GM21360 (cell line): Measurements from ENCODE around the gene C4BPA.

Experiments
- ATAC-seq: cut with Tn5 transposase; IDR thresholded peaks from one replicate; pipeline ENCODE4 v1.9.1; 2021; ENCODE audit warnings: mild to moderate bottlenecking, moderate library complexity; ENCODE audit not compliant: unreplicated experiment

C4BPA gene

DNA sequence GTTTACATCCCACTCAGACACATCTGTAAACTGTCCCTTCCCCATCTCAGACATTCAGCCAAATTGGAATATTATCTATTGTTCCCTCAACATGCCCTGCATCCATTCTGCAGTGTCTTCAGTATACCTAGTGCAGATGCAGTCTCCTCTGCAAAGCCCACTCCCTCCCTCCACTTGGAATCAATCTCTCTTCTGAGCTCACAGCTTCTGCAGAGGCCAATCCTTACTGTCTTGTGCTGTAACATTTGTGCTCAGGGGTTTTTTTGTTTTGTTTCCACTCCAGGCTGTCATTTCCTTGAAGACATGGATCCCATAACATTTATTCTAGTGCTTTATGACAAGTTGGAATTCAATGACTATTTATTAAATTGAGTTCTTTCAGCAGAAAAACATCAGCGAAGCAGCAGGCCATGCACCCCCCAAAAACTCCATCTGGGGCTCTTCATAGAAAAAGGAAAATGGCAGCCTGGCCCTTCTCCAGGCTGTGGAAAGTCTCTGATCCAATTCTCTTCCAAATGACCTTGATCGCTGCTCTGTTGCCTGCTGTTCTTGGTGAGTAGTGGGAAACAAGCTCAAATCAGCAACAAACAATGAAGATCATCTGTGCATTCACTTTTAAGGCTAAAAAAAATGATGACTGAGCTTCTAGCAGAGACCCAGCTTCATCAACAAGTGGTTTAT is 8.7 kb downstream of the C4BPA start:
- no peak for ATAC-seq

- no peak for ATAC-seq
These were observed 11.2 kb downstream of the C4BPA start for GRCh38 chr1:207115269-207115668.

DNA sequence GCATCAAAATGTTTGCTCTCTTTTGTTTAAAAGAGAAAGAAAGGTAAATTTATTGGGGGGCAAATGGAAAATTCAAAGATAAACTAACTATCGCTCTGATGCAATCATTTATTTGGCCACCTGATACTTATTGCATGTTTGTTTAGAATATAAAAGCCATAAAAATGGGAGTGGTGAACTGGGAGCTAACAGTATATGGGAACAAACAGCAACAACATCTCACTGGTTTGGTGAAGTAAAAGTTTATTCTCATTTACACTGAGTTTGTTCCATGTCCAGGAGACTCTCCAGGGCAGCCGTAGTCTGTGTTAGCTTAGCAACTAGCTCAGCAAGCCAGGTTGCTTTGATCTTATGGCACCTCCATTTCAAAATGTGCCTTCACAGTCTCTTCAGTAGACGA is 20.4 kb downstream of the C4BPA start:
- ATAC-seq: no peak

- no peak for ATAC-seq
These were observed 24.4 kb downstream of the C4BPA start for GRCh38 chr1:207128336-207128921.

DNA sequence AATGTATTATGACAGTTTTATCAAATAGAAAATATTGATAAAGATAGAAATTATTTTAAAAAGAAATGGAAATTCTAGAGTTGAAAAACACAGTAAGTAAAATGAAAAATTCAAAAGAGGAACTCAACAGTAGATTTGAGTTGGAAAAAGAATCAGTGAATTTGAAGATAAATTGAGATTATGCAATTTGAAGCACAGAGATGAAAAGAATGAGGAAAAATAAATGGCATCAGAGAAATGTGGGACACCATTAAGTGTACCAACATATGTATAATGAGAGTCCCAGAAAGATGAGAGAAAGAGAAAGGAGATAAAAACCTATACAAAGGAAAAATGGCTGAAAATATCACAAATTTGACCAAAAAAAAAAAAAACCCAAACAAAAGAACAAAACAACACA is 25.0 kb downstream of the C4BPA start:
- ATAC-seq: no peak

DNA sequence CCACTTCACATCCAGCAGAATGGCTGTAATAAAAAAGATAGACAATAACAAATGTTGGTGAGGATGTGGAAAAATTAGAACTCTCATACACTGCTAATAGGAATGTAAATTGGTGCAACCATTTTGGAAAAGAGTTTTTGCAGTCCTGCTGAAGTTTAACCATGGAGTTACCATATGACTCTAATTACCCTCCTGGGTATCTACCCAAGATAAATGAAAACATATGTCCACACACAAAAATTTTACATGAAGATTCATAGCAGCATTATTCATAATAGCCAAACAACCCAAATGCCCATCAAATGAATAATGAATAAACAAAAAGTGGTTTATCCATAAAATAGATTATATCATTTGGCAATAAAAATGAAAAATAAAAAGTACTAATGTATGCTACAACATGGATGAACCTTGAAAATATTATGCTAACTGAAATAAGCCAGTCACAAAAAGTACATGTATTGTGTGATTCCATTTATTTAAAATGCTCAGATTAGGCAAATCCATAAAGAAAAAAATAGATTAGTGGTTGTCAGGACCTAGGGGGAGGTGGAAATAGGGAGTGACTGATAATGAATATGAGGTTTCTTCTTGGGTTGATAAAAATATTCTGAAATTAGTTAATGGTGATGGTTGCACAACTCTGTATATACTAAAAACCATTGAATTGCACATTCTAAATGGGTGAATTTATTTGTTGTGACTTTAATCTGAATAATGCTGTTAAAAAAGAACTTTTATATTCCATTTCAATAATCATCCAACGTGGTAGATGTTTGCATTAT is 26.4 kb downstream of the C4BPA start:
- no peak for ATAC-seq

- ATAC-seq: no peak
These were observed 27.1 kb downstream of the C4BPA start for GRCh38 chr1:207131163-207131562.

DNA sequence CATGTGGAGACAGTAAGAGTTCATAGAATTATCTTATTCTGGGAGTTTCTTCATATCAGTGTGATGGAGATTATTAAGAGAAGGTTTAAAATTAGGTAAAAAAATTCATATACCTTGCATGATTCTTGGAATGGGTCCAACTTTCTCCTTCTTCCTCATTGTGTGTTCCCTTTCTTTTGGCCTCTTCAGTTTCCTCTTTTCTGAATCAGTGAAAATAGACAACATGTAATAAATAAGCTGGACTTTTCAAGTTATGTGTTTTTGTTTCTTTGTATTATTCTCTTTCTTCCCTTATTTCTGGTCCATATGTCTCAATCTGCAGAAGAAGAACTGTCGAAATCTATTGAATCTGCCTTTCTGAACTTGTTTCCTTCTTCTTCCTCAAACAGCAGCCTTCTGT is 30.5 kb downstream of the C4BPA start:
- ATAC-seq: no peak

GRCh38 chr1:207139616-207140015 is 35.6 kb downstream of the C4BPA start:
- no peak for ATAC-seq

DNA sequence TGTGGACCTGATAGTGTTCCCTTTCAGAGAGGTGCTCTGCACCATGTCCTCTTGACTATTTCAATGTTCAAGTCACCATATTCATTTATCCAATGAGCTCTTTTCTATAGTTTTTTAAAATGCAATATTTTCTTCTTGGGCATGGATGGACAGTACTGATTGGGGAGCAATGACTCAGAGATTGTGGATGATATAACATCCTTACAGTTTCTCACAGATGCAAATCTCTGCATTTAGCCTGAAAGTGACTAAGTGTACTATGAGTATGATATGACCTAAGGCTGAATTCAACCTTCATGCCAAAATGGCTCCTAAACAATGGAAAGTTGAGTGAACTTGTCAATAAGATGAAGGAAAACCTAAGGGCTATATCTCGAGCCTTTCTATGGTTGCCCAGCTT is 36.5 kb downstream of the C4BPA start:
- ATAC-seq: no peak

DNA sequence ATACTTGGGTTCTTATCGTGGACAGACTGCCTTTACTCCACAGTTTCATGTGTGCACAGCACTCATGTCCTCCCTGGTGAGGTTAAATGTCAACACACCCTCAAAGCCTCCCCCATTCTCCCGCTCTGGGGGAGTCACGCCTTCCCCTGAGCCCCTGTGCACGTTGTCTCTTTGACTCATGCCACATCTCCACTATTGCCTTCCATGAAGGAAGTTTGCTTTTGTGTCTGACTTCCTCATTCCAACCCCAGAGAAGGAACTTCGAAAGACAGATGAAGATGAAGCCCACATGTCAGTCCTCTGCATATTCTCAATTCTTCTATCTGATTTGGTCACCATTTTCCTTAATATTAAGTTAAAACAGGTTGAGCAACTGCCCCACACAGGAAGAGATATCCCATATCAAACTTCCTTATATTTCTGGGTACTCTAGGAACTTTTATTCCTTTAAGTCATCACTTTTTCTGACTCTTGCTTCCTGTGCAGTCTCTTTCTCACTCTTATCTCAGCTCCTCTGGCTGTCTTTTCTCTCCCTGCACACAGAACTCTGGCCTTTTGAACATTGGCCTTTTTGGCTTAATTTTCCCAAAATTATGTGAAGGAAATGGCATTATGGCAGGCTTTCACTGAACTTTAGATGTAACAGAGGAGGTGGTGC is 41.5 kb downstream of the C4BPA start:
- ATAC-seq: no peak

DNA sequence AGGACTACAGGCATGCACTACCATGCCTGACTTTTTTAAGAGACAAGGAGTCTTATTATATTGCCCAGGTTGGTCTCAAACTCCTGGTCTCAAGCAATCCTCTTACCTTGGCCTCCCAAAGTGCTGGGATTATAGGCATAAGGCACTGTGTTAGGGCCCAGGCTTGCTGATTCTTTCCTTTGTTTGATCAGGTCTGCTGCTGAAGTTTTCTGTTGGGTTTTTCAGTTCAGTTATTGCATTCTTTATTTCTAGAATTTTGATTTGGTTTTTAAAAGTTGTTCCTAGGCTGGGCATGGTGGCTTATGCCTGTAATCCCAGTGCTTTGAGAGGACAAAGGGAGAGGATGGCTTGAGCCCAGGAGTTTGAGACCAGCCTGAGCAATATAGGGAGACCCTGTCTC is 47.9 kb downstream of the C4BPA start:
- ATAC-seq: no peak

GRCh38 chr1:207152792-207153468 is 48.9 kb downstream of the C4BPA start:
- ATAC-seq: no peak

DNA sequence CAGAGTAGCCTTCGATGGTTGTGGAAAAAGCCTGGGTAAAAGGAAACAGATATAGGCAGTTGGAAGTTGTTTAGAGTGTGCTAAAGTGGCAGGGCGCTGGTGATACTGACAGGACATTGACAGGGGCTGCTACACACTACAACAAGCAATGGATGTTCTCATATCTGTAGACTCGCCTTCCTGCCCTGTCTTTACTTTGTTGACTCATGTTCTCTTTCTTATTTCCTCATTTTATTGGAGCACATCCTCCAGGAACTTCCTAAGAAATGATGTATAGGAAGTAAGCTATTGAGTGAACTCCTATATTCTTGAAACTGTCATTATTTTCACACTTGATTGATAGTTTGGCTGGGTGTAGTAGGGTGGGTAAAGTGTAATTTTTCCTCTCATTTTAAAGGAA is 51.0 kb downstream of the C4BPA start:
- ATAC-seq: no peak

DNA sequence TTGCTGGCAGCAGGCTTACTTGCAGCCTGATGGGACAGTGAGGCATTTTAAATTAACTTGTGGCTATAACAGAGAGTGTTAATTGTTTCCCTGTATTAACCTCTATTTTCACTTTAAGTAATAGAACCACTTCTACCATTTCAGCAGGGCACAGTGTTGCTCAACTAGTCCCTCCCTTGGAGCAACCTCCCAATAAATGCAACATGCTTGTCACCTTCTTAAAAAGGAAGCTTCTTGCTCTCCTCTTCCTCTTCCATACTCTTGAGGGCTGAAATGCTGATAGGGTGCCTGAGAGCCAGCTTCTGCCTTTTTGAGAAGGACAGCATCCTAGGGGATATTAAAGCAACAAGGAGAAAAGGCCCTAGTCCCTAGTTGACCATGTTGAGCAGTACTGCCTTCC is 52.1 kb downstream of the C4BPA start:
- ATAC-seq: no peak

DNA sequence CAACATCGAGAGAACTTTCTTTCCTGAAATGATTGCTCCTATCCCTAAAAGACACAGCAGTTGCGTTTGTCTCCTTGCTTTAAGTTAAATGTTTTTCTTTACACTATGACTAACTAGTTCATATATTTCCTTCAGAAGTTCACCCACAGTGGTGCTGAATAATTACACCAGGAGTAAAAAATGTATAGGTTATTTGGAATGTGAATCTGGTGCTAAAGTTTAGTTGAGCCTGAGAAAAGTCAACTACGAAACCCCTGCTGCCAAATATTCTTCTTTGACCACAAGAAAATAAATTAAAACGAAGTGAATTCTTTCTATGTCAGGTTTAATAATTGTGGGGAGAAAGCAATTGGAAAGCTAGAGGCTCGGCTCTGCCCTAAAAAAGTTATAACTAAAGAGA is 52.8 kb downstream of the C4BPA start:
- ATAC-seq: no peak

DNA sequence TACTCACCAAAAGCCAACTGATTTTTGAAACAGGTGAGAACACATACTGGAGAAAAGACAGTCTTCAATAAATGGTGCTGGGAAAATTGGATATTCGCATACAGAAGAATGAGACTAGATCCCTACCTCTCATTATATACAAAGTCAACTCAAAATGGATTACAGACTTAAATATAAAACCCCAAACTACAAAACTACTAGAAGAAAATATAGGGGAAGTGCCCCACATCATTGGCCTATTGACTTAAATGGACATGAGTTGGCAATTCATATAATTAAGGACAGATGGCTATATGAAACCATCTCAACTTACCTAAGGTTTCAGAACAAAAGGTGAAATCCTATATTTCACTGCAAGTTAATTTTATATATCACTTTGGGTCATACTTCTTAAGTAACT is 60.1 kb downstream of the C4BPA start:
- ATAC-seq: no peak

GRCh38 chr1:207172321-207172720 is 68.3 kb downstream of the C4BPA start:
- no peak for ATAC-seq

DNA sequence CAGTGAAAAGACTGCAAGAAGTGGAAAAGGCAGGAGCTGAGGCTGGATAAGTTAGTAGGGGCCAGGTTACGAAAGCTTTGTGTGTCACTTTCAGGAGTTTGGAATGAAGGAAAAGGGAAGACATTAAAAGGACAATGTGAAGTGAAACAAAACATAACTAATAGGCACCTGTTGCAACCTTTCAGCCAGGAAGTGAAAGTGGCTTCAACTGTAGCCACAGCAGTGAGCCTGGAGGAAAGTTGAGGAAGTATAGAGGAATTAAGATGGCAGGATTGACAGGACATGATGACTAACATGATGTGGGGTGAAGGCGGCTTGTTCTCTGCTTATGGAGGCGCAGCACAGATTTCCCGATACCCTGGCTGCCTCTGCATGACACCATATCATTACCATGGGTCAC is 68.9 kb downstream of the C4BPA start:
- ATAC-seq: no peak

DNA sequence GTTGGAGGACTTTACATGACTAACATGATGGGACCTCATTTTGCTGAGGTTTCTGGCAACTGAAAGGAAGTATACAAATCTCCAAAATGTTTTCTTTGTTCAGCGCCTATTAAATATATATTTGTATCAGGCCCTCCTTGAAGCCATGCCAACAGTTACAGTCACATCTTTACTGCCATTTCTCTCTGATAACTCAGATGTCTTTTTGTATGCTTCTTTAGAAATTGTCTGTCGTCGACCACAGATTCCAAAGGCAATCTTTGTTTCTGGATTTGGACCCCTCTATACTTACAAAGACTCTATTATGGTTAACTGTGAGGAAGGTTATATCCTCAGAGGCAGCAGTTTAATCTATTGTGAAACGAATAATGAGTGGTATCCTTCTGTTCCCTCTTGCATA is 69.4 kb downstream of the C4BPA start:
- ATAC-seq: no peak

DNA sequence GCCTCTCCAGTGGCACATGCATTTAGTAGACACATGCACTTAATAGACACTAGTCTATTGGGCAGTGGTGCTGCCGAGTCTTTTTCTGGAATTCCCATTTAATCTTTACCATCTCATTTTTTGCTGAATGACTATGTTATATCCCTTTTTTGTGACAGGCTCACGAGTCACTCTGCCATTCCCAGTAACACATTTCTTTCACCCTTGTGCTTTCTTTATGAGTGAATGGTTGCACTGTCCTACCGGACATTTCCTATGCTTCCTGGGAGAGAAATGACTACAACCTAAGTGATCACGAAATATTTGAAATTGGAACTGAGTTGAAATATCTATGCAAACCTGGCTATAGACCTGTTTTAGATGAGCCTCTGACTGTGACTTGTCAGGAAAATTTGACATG is 70.9 kb downstream of the C4BPA start:
- ATAC-seq: no peak
